HEK293 (cell line): ENCODE measurements around the gene NSUN4.
A peak's percentile ranks its signal among the peaks of the same experiment; 100 is the strongest.

ENCODE experiments used
- OVOL3 ChIP-seq: fragments of 450-650 bp; formaldehyde crosslinking; IDR thresholded peaks from 2 replicates; pipeline ENCODE4 v1.5.1; 2016; ENCODE audit warnings: missing biosample characterization, missing genetic modification characterization
- PRDM4 ChIP-seq: fragments of 450-650 bp; formaldehyde crosslinking; IDR thresholded peaks from 2 replicates; pipeline ENCODE4 v1.5.1; 2017; ENCODE audit warnings: missing biosample characterization, missing genetic modification characterization
- ZBTB11 ChIP-seq: fragments of 450-650 bp; formaldehyde crosslinking; conservative IDR thresholded peaks from 2 replicates; pipeline ENCODE4 v1.5.1; 2016; ENCODE audit warnings: low read depth, missing biosample characterization, missing genetic modification characterization
- ZBTB7A ChIP-seq: fragments of 450-650 bp; formaldehyde crosslinking; IDR thresholded peaks from 2 replicates; pipeline ENCODE4 v1.5.1; 2016; ENCODE audit warnings: low read depth, missing biosample characterization, missing genetic modification characterization
- ZEB2 ChIP-seq: fragments of 450-650 bp; formaldehyde crosslinking; IDR thresholded peaks from 2 replicates; pipeline ENCODE4 v1.5.1; 2016; ENCODE audit warnings: missing biosample characterization, missing genetic modification characterization
- ZFP3 ChIP-seq: fragments of 450-650 bp; formaldehyde crosslinking; IDR thresholded peaks from 2 replicates; pipeline ENCODE4 v1.5.1; 2016; ENCODE audit warnings: low read depth, missing biosample characterization, missing genetic modification characterization
- ZNF114 ChIP-seq: fragments of 450-650 bp; formaldehyde crosslinking; IDR thresholded peaks from 2 replicates; pipeline ENCODE4 v1.5.0; 2017; ENCODE audit warnings: missing biosample characterization, missing genetic modification characterization
- ZNF140 ChIP-seq: fragments of 450-650 bp; formaldehyde crosslinking; IDR thresholded peaks from 2 replicates; pipeline ENCODE4 v1.5.1; 2016; ENCODE audit warnings: missing biosample characterization, missing genetic modification characterization
- ZNF146 ChIP-seq: fragments of 450-650 bp; formaldehyde crosslinking; IDR thresholded peaks from 2 replicates; pipeline ENCODE4 v1.5.1; 2016; ENCODE audit warnings: missing biosample characterization, missing genetic modification characterization
- ZNF155 ChIP-seq: fragments of 450-650 bp; formaldehyde crosslinking; IDR thresholded peaks from 2 replicates; pipeline ENCODE4 v1.5.1; 2016; ENCODE audit warnings: missing biosample characterization, missing genetic modification characterization
- ZNF223 ChIP-seq: fragments of 450-650 bp; formaldehyde crosslinking; IDR thresholded peaks from 2 replicates; pipeline ENCODE4 v1.5.1; 2016; ENCODE audit warnings: missing biosample characterization, missing genetic modification characterization
- ZNF248 ChIP-seq: fragments of 450-650 bp; formaldehyde crosslinking; IDR thresholded peaks from 2 replicates; pipeline ENCODE4 v1.5.1; 2017; ENCODE audit warnings: missing biosample characterization, missing genetic modification characterization
- ZNF335 ChIP-seq: fragments of 450-650 bp; formaldehyde crosslinking; conservative IDR thresholded peaks from 2 replicates; pipeline ENCODE4 v1.5.1; 2016; ENCODE audit warnings: missing biosample characterization, missing genetic modification characterization
- ZNF354C ChIP-seq: fragments of 450-650 bp; formaldehyde crosslinking; IDR thresholded peaks from 2 replicates; pipeline ENCODE4 v1.5.1; 2016; ENCODE audit warnings: missing biosample characterization, missing genetic modification characterization, low read depth, borderline replicate concordance
- ZNF398 ChIP-seq: fragments of 450-650 bp; formaldehyde crosslinking; IDR thresholded peaks from 2 replicates; pipeline ENCODE4 v1.5.1; 2017; ENCODE audit warnings: missing biosample characterization, missing genetic modification characterization
- ZNF423 ChIP-seq: fragments of 450-650 bp; formaldehyde crosslinking; IDR thresholded peaks from 2 replicates; pipeline ENCODE4 v1.5.1; 2016; ENCODE audit warnings: missing biosample characterization, missing genetic modification characterization
- ZNF48 ChIP-seq: fragments of 450-650 bp; formaldehyde crosslinking; IDR thresholded peaks from 2 replicates; pipeline ENCODE4 v1.5.1; 2016; ENCODE audit warnings: missing biosample characterization, missing genetic modification characterization
- ZNF513 ChIP-seq: fragments of 450-650 bp; IDR thresholded peaks from 2 replicates; pipeline ENCODE4 v1.5.1; 2018; ENCODE audit warnings: missing biosample characterization, missing genetic modification characterization
- ZNF561 ChIP-seq: fragments of 450-650 bp; IDR thresholded peaks from 2 replicates; pipeline ENCODE4 v1.5.1; 2018; ENCODE audit warnings: missing biosample characterization, missing genetic modification characterization, borderline replicate concordance
- ZNF645 ChIP-seq: fragments of 450-650 bp; formaldehyde crosslinking; IDR thresholded peaks from 2 replicates; pipeline ENCODE4; 2016; ENCODE audit warnings: missing biosample characterization, missing genetic modification characterization
- ZNF658 ChIP-seq: fragments of 450-650 bp; formaldehyde crosslinking; IDR thresholded peaks from 2 replicates; pipeline ENCODE4; 2016; ENCODE audit warnings: missing biosample characterization, missing genetic modification characterization
- ZNF670 ChIP-seq: fragments of 450-650 bp; formaldehyde crosslinking; IDR thresholded peaks from 2 replicates; pipeline ENCODE4 v1.5.1; 2016; ENCODE audit warnings: missing biosample characterization, missing genetic modification characterization, low read depth
- ZNF692 ChIP-seq: fragments of 450-650 bp; formaldehyde crosslinking; IDR thresholded peaks from 2 replicates; pipeline ENCODE4 v1.5.1; 2016; ENCODE audit warnings: missing biosample characterization, missing genetic modification characterization
- ZNF747 ChIP-seq: fragments of 450-650 bp; formaldehyde crosslinking; IDR thresholded peaks from 2 replicates; pipeline ENCODE4 v1.5.1; 2016; ENCODE audit warnings: missing biosample characterization, missing genetic modification characterization
- ZNF776 ChIP-seq: fragments of 450-650 bp; formaldehyde crosslinking; IDR thresholded peaks from 2 replicates; pipeline ENCODE4 v1.5.0; 2017; ENCODE audit warnings: missing biosample characterization, missing genetic modification characterization, borderline replicate concordance
- ZNF791 ChIP-seq: fragments of 450-650 bp; formaldehyde crosslinking; IDR thresholded peaks from 2 replicates; pipeline ENCODE4 v1.5.1; 2016; ENCODE audit warnings: missing biosample characterization, missing genetic modification characterization
- ZNF843 ChIP-seq: fragments of 450-650 bp; formaldehyde crosslinking; IDR thresholded peaks from 2 replicates; pipeline ENCODE4 v1.5.1; 2016; ENCODE audit warnings: missing biosample characterization, missing genetic modification characterization
- ZSCAN23 ChIP-seq: fragments of 450-650 bp; formaldehyde crosslinking; IDR thresholded peaks from 2 replicates; pipeline ENCODE4 v1.5.1; 2016; ENCODE audit warnings: missing biosample characterization, missing genetic modification characterization

The NSUN4 gene

GRCh38 chr1:46394108-46394871 lies 53.7 kb downstream of the NSUN4 start, which contains the start of gene FAAH (continued):
- no peak for TF ChIP-seq ZNF776 (tag by site-specific recombination)
- TF ChIP-seq ZNF248 (tag by site-specific recombination): no peak
- TF ChIP-seq ZNF692 (tag by site-specific recombination): peak; percentile 90
- TF ChIP-seq ZNF645: no peak
- no peak for TF ChIP-seq ZNF747
- no peak for TF ChIP-seq ZNF670 (tag by site-specific recombination)
- no peak for TF ChIP-seq ZEB2 (tag by site-specific recombination)
- peak; percentile 43; the same call in 1 of the 2 replicates for TF ChIP-seq ZNF146
- TF ChIP-seq ZNF354C: no peak
- TF ChIP-seq ZNF423 (tag by site-specific recombination): no peak
- no peak for TF ChIP-seq ZNF155 (tag by site-specific recombination)
- TF ChIP-seq ZNF398: no peak
- TF ChIP-seq ZNF658 (tag by site-specific recombination): no peak
- TF ChIP-seq ZBTB11: no peak
- TF ChIP-seq OVOL3 (tag by site-specific recombination): peak; percentile 30; the same call in 1 of the 2 replicates
- TF ChIP-seq PRDM4 (tag by site-specific recombination): peak; percentile 67; the same call in 1 of the 2 replicates
- peak; percentile 75; the same call in 1 of the 2 replicates for TF ChIP-seq ZBTB7A (tag by site-specific recombination)
- no peak for TF ChIP-seq ZNF223 (tag by site-specific recombination)
- TF ChIP-seq ZNF561 (tag by site-specific recombination): peak; percentile 95
- no peak for TF ChIP-seq ZFP3 (tag by site-specific recombination)
- no peak for TF ChIP-seq ZNF513 (tag by site-specific recombination)
- TF ChIP-seq ZNF140 (tag by site-specific recombination): 0 out of 2 replicates have a peak, but pooled peaks have one; percentile 22
- no peak; the same call in 1 of the 2 replicates for TF ChIP-seq ZNF843
- TF ChIP-seq ZNF791: no peak
- no peak for TF ChIP-seq ZSCAN23 (tag by site-specific recombination)
- no peak for TF ChIP-seq ZNF114 (tag by site-specific recombination)
- peak; percentile 54 for TF ChIP-seq ZNF335 (tag by site-specific recombination)
- no peak for TF ChIP-seq ZNF48 (tag by site-specific recombination)
